Renal cortex interstitium (tissue), 11 donors: ENCODE measurements around the gene CIAPIN1. TPM values are rescaled to one million over a fixed set of nuclear protein-coding genes. Genes with fewer than 3 reads are reported as not detected.

Source experiments
- DNase-seq, 11 donors: peaks; one replicate each; pipeline ENCODE4 v3.0.0-alpha.2; 2013; ENCODE audit warnings: low read depth in 9 of 11, low spot score in 4 of 11; ENCODE audit errors: extremely low read depth in 1 of 11
- polyA plus RNA-seq, 3 donors: library from polyadenylated mRNA; unstranded; fragments of 120-200 nt; gene quantifications; one replicate each; pipeline ENCODE4 v1.2.1, GENCODE V29; 2013; ENCODE audit not compliant: insufficient read length in 3 of 3

CIAPIN1 gene
- polyA plus RNA-seq, 3 donors = 92.1 to 110 (median 95.7) TPM

DNA sequence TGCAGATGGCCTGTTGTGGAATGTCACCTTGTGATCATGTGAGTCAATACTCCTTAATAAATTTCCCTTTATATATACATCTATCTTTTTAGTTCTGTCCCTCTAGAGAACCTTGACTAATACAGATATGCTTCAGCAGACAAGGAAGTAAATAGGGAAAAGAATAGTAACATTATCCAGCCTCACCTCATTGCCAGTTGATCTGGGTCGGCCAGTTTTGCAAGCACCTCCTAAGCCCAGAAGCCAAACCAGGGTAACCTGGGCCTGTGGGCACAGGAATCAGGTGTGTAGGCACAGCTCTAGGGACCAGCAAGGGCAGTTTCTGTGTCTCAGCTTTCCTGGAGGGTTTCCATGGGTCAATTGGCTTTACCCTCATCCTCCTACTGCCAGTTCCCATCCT lies 54.5 kb downstream of the CIAPIN1 start:
- no peak for DNase-seq

DNA sequence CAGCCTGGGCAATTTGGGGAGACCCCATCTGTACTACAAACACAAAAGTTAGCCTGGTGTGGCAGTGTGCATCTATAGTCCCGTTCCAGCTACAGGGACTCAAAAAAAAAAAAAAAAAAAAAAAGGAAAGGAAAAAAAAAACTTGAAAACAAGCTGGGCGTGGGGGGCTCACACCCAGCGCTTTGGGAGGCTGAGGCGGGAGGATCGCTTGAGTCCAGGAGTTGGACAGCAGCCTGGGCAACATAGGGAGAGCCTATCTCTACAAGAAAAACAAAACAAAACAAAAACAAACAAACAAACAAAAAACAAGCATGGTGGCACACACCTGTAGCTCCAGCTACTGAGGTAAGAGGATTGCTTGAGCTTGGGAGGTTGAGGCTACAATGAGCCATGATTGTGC lies 55.5 kb downstream of the CIAPIN1 start:
- DNase-seq = no peak

DNA sequence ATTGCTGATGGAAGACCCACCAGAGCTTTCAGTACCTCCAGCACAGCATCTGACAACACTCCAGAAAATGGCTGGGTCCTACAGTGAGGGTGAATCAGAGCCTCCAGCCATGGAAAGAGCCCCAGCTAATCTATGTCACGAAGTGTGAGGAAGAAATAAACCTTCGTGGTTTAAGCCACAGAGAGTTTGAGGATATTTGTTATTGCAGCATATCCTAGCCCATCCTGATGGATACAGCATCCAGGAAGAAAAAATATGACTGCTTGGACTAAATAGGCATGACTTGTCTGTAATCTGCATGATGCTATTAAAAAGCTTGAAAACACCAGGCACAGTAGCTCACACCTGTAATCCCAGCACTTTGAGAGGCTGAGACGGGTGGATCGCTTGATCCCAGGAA lies 55.9 kb downstream of the CIAPIN1 start:
- no peak for DNase-seq

DNA sequence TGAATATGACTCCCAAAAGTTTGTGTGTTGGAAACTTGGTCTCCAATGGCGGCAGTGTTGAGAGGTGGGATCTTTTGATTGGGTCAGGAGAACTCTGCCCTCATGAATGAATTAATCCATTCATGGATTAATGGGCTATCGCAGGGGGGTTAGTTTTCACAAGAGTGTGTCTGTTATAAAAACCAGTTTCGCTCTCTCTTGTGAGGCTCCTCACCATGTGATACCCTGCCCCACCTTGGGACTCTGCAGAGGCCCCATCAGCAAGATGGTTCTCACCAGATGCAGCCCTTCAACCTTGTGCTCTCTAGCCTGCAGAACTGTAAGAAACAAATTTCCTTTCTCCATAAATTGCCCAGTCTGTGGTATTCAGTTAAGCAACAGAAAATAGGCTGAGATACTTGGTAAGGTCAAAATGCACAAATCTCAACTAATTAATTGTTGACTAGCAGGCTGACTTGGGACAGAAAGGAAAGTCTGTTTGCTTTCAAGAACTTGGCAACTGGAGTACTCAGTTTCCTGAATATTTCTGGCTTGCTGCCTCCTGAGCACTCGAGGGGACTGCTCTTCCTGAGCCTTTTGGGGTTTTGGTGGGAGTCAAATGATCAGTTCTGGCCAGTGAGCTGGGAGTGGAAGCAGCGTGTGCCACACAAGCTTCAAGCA lies 56.4 kb downstream of the CIAPIN1 start:
- DNase-seq = peak in 5 of 11 donors; percentile 44 to 69 (median 55)

DNA sequence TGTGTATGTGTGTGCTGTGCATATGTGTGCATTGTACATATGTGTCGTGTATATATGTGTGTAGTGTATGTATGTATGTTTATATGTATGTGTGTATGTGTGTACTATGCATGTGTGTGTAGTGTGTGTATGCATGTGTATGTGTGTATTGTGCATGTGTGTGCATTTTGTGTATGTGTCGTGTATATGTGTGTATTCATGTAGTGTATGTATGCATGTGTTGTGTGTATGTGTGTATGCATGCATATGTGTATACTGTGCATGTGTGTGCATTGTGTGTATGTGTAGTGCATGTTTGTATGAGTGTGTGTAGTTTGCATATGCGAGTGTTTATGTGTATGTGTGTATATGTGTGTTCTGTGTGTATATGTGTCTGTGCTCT lies 58.1 kb downstream of the CIAPIN1 start:
- DNase-seq = no peak

DNA sequence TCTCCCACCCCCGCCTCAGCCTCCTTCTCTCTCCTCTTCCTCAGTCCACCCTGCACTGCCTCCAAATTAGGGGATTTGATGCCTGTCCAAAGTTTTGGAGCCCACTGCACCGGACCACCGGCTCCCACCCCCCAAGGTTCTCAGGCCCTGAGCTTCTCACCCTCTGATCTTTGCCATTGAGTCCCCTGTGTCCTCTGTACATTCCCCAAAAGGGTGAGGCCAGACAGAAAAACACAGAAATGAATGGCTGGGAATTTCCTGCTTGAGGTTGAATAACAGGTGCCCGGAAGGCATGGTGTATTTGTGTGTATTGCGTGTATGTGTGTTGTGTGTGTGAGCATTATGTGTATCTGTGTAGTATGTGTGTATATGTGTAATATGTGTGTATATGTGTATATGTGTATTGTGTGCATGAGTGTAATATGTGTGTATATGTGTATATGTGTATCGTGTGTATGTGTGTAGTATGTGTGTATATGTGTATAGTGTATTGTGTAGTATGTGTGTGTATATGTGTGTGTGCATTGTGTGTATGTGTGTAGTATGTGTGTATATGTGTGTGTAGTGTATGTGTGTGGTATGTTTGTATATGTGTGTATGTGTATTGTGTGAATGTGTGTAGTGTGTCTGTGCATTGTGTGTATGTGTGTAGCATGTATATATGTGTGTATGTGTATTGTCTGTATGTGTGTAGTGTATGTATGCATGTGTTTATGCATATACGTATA lies 58.7 kb downstream of the CIAPIN1 start:
- no peak for DNase-seq

DNA sequence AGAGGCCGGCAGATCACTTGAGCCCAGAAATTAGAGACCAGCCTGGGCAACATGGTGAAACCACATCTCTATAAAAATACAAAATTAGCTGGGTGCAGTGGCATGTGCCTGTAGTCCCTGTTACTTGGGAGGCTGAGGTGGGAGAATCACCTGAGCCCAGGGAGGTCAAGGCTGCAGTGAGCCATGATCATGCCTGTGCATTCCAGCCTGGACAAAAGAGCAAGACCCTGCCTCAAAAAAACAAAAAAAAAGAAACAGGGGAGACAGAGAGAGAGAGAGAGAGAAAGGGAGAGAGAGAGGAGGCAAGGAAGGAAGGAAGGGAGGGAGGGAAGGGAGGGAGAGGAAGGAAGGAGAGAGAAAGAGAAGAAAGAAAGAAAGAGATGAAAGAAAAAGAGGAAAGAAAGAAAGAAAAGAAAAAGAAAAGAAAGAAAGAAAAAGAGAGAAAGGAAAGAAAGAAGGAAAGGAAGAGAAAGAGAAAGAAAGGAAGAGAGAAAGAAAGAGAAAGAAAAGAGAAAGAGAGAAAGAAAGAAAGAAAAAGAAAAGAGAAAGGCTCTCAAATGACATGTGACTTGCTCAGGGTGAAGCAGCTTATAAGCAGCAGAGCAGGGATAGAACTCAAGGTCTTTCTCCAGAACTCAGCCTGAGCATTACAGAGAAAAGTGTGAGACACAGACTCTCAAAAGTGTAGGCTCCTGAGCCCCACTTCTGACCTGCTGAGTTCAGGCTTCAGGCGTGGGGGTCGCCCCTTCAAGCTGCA lies 59.4 kb downstream of the CIAPIN1 start:
- no peak for DNase-seq

DNA sequence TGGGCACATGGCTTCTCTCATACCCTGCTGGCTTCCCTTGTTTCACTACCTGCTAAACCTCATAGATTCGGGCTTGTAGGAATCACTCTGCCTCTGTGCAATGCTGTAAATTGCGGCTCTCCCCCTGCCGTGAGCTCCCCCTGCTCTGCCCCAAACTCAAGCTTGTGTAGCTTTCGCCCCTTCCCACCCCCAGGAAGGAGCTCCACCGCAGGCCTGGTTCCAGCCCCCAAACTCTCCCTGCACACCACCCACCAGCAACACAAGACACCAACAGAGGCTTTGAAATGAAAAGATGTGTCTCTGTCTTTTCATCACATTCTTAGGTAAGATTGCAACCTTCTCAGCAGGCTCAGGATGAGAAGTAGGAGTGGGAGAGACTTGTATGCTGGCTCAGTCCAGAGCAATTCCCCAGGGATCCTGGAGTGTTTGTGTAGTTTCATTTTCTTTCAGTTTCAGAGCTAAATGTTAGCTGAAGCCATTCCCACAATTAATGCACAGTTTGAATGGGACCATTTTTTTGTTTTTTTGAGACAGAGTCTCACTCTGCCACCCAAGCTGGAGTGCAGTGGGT lies 60.7 kb downstream of the CIAPIN1 start:
- DNase-seq = peak in 2 of 11 donors; percentile 48 to 61

DNA sequence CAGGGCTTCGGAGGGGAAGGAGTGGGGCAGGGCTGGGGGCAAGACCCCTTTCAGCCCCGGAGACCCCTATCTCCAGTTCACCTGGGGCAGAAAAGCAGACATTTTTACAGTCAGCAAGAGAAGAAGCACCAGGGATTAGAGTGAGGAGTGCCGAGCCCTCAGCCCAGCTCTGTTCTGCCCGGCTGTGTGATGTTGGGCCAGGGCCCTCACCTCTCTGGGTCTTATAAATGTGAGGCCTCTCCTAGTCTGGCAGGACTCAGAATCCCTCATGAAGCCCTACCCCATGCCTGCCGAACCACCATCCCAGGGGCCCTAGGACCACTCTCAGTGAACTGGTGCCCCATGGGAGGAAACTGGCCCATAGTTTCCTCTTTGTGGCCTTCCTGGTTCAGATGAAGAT lies 62.1 kb downstream of the CIAPIN1 start:
- DNase-seq = no peak

DNA sequence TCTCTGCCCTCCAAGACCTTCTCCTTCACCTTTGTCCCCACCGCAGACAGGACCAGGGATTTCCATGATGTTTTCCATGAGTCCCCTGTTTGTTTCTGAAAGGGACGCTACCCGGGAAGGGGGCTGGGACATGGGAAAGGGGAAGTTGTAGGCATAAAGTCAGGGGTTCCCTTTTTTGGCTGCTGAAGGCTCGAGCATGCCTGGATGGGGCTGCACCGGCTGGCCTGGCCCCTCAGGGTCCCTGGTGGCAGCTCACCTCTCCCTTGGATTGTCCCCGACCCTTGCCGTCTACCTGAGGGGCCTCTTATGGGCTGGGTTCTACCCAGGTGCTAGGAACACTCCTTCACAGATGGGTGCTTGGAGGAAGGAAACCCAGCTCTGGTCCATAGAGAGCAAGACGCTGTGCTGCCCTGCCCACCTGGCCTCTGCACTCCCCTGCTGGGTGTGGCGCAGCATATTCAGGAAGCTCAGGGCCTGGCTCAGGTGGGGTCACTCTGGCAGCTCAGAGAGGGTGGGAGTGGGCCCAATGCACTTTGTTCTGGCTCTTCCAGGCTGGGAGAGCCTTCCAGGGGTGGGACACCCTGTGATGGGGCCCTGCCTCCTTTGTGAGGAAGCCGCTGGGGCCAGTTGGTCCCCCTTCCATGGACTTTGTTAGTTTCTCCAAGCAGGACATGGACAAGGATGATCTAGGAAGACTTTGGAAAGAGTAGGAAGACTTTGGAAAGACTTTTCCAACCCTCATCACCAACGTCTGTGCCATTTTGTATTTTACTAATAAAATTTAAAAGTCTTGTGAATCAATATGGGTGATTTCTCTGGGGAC lies 62.7 kb downstream of the CIAPIN1 start:
- no peak for DNase-seq

DNA sequence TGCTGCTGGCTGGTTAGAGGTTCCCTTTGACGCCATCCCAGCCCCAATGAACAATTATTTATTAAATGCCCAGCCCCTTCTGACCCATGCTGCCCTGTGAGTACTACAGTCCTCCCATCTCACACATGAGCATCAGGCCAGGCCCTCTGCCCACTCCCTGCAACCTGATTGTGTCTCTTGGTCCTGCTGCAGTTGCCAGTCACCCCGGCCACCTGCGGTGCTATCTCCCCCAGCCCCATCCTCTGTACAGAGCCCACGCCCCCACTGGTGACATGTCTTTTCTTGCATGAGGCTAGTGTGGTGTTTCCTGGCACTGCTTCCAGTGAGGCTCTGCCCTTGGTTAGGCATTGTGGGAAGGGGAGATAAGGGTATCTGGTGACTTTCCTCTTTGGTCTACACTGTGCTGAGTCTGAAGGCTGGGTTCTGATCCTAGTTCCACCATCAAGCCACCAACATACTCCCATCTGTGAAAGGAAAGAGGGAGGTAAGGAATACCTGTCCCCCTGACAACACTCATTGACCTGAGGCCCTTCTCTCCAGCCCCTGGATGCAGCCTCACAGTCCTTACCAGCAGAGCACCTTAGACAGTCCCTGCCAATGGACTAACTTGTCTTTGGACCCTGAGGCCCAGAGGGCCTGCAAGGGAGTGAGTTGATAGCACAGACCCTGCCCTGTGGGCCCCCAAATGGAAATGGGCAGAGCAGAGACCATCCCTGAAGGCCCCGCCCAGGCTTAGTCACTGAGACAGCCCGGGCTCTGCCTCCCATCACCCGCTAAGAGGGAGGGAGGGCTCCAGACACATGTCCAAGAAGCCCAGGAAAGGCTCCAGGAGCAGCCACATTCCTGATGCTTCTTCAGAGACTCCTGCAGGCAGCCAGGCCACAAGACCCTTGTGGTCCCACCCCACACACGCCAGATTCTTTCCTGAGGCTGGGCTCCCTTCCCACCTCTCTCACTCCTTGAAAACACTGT lies 63.6 kb downstream of the CIAPIN1 start:
- DNase-seq = no peak

DNA sequence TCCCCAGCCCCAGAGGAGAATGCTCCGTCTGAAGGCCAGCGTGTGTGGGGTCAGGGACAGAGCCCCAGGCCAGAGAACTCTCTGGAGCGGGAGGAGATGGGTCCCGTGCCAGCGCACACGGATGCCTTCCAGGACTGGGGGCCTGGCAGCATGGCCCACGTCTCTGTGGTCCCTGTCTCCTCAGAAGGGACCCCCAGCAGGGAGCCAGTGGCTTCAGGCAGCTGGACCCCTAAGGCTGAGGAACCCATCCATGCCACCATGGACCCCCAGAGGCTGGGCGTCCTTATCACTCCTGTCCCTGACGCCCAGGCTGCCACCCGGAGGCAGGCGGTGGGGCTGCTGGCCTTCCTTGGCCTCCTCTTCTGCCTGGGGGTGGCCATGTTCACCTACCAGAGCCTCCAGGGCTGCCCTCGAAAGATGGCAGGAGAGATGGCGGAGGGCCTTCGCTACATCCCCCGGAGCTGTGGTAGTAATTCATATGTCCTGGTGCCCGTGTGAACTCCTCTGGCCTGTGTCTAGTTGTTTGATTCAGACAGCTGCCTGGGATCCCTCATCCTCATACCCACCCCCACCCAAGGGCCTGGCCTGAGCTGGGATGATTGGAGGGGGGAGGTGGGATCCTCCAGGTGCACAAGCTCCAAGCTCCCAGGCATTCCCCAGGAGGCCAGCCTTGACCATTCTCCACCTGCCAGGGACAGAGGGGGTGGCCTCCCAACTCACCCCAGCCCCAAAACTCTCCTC lies 64.5 kb downstream of the CIAPIN1 start:
- DNase-seq = no peak

DNA sequence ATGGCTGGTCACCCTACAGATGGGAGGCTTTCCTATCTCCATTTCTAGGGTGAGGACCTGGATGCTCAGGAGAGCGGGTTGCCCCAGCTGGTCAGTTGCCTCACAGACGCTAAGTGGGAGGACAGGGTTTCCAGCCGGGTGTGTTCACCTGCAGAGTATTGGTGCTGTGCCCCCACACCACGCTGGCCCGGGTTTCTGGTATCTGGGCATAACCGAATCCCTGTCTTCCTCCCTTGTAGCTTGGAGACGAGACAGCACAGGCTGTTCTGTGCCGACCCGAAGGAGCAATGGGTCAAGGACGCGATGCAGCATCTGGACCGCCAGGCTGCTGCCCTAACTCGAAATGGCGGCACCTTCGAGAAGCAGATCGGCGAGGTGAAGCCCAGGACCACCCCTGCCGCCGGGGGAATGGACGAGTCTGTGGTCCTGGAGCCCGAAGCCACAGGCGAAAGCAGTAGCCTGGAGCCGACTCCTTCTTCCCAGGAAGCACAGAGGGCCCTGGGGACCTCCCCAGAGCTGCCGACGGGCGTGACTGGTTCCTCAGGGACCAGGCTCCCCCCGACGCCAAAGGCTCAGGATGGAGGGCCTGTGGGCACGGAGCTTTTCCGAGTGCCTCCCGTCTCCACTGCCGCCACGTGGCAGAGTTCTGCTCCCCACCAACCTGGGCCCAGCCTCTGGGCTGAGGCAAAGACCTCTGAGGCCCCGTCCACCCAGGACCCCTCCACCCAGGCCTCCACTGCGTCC lies 65.2 kb downstream of the CIAPIN1 start:
- no peak for DNase-seq

DNA sequence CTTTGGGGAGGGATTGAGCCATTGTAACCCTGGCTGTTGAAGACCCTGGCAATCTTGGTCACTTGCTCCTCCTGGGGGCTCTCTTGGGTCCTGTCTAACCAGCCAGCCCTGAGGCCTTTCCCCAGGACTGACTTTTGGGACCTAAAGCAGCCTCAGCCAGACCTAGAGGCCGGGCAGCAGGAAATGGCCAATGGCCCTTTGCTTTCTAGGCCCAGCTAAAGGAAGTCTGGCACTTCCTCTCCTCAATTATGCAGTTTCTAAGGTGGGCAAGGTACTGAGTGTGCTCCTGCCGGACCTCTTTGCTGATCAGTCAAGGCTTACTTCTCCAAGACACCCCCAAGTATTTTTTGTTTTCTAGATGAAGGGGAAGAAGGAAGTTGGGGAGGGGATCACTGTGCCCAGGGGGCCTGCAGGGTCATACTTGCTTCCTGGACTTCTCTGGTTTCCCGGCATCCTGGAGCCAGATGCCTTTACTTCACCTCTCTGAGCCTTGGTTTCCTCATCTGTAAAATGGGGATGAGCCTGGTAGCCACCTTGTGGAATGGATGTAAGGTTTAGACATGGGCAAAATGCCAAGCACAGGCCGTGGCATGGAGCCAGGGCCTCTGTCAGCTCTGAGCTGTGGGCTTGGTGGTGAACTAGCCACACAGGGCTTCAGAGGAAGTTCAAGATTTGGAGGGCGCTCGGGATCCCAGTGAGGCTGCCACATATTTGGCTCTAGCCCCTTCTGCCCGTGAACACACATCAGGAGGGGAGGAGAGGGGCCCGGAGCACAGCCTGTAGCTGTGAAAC lies 66.3 kb downstream of the CIAPIN1 start:
- DNase-seq = no peak

DNA sequence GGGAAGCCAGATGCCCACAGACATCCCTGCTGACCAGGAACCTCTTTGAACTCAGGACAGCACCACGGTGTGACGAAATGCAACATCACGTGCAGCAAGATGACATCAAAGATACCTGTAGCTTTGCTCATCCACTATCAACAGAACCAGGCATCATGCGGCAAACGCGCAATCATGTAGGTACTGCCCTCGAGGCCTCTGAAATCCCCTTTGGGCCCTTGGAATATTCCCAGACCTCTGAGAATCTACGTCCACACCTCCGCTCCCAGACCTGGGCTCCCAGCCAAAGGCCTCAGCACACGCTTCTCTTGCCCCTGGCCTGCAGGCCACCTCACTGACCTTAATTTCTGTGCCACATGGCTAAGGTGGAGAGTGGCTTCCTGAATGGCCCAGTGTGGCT lies 67.6 kb downstream of the CIAPIN1 start:
- no peak for DNase-seq
